ENCODE data around the gene PLPP4. TPM values are rescaled to one million over a fixed set of nuclear protein-coding genes. Genes with fewer than 3 reads are reported as not detected.

Gene PLPP4
- total RNA-seq, 1 experiment from 2014 or later: not detected

- no peak for DNase-seq (ENCODE audit: low spot score)
- Histone ChIP-seq H3K36me3 (ENCODE audit: insufficient read depth, low read length, poor library complexity, severe bottlenecking) (no peaks in the 10 kb centered on the region), H3K9me3 (ENCODE audit: low read depth, low read length, poor library complexity, severe bottlenecking) (no peaks in the 10 kb centered on the region), H3K4me1 (ENCODE audit: insufficient read depth, low read length, poor library complexity, severe bottlenecking) (no peaks in the 10 kb centered on the region), H3K27me3 (replicated peaks; ENCODE audit: insufficient read depth, low read depth, low read length, poor library complexity) (peaks cover 20% of the 10 kb centered on the region), H3K27ac (ENCODE audit: low read depth, low read length, poor library complexity, severe bottlenecking) (no peak overlapping the region), H3K4me3 (ENCODE audit: low read depth, low read length, poor library complexity, severe bottlenecking) (no peak overlapping the region)
- ChIA-PET CTCF (no interaction called here), POLR2A (ENCODE audit: low non-redundant PET) (no interaction called here)
- TF ChIP-seq CTCF (conservative IDR thresholded peaks at IDR 0.05; ENCODE audit: low read depth, low read length) (no peak), EZH2 (IDR thresholded peaks at IDR 0.05; ENCODE audit: borderline replicate concordance, low read depth, low read length, poor library complexity, severe bottlenecking) (no peak)
- intact Hi-C loops (cut with micrococcal nuclease; ENCODE audit: unreplicated experiment): no loop called here
- BruUV-seq (replicated peaks): no TSS peak
Measured at GRCh38 chr10:120572307-120572706, 115.3 kb downstream of the PLPP4 start.

GRCh38 chr10:120573355-120573754 is 116.3 kb downstream of the PLPP4 start:
- intact Hi-C loops (cut with micrococcal nuclease; ENCODE audit: unreplicated experiment): no loop called here
- no peak overlapping the region for H3K27ac ChIP-seq (ENCODE audit: low read depth, low read length, poor library complexity, severe bottlenecking)
- H3K36me3 ChIP-seq (ENCODE audit: insufficient read depth, low read length, poor library complexity, severe bottlenecking): no peaks in the 10 kb centered on the region
- BruUV-seq (replicated peaks): no TSS peak
- no peak for TF ChIP-seq EZH2 (IDR thresholded peaks at IDR 0.05; ENCODE audit: borderline replicate concordance, low read depth, low read length, poor library complexity, severe bottlenecking)
- no peak for TF ChIP-seq CTCF (conservative IDR thresholded peaks at IDR 0.05; ENCODE audit: low read depth, low read length)
- no peak overlapping the region for H3K4me3 ChIP-seq (ENCODE audit: low read depth, low read length, poor library complexity, severe bottlenecking)
- CTCF ChIA-PET: no interaction called here
- POLR2A ChIA-PET (ENCODE audit: low non-redundant PET): no interaction called here
- peaks cover 19% of the 10 kb centered on the region for H3K27me3 ChIP-seq (replicated peaks; ENCODE audit: insufficient read depth, low read depth, low read length, poor library complexity)
- no peaks in the 10 kb centered on the region for H3K4me1 ChIP-seq (ENCODE audit: insufficient read depth, low read length, poor library complexity, severe bottlenecking)
- H3K9me3 ChIP-seq (ENCODE audit: low read depth, low read length, poor library complexity, severe bottlenecking): no peaks in the 10 kb centered on the region
- no peak for DNase-seq (ENCODE audit: low spot score)

- H3K4me1 ChIP-seq (ENCODE audit: insufficient read depth, low read length, poor library complexity, severe bottlenecking): no peaks in the 10 kb centered on the region
- TF ChIP-seq EZH2 (IDR thresholded peaks at IDR 0.05; ENCODE audit: borderline replicate concordance, low read depth, low read length, poor library complexity, severe bottlenecking) (no peak), CTCF (conservative IDR thresholded peaks at IDR 0.05; ENCODE audit: low read depth, low read length) (no peak)
- H3K4me3 ChIP-seq (ENCODE audit: low read depth, low read length, poor library complexity, severe bottlenecking): no peak overlapping the region
- H3K36me3 ChIP-seq (ENCODE audit: insufficient read depth, low read length, poor library complexity, severe bottlenecking): no peaks in the 10 kb centered on the region
- CTCF ChIA-PET: no interaction called here
- DNase-seq (ENCODE audit: low spot score): no peak
- no peaks in the 10 kb centered on the region for H3K9me3 ChIP-seq (ENCODE audit: low read depth, low read length, poor library complexity, severe bottlenecking)
- no TSS peak for BruUV-seq (replicated peaks)
- intact Hi-C loops (cut with micrococcal nuclease; ENCODE audit: unreplicated experiment): no loop called here
- POLR2A ChIA-PET (ENCODE audit: low non-redundant PET): no interaction called here
- peaks cover 27% of the 10 kb centered on the region for H3K27me3 ChIP-seq (replicated peaks; ENCODE audit: insufficient read depth, low read depth, low read length, poor library complexity)
- no peak overlapping the region for H3K27ac ChIP-seq (ENCODE audit: low read depth, low read length, poor library complexity, severe bottlenecking)
Measured at GRCh38 chr10:120574981-120575380, 118.0 kb downstream of the PLPP4 start.
